H4 (cell line): ENCODE measurements around the gene PIGL. TPM values are rescaled to one million over a fixed set of nuclear protein-coding genes. Genes with fewer than 3 reads are reported as not detected.
"Not testable (repeated sequence)": the region's sequence is repeated elsewhere in the genome, so short reads cannot be mapped to it uniquely, and the experiment has no call there.

Source experiments
- DNase-seq: peaks from one replicate; pipeline ENCODE4 v3.0.0-alpha.2; 2015; ENCODE audit warnings: low spot score
- total RNA-seq: library from RNA; depleted of rRNA; stranded (reverse); fragments of >200 nt; shearing (Covaris generic); gene quantifications from 2 replicates; pipeline ENCODE4 v1.2.3, GENCODE V29; 2014

PIGL gene
- total RNA-seq, 1 experiment from 2014 or later, result 14.9 TPM

DNA sequence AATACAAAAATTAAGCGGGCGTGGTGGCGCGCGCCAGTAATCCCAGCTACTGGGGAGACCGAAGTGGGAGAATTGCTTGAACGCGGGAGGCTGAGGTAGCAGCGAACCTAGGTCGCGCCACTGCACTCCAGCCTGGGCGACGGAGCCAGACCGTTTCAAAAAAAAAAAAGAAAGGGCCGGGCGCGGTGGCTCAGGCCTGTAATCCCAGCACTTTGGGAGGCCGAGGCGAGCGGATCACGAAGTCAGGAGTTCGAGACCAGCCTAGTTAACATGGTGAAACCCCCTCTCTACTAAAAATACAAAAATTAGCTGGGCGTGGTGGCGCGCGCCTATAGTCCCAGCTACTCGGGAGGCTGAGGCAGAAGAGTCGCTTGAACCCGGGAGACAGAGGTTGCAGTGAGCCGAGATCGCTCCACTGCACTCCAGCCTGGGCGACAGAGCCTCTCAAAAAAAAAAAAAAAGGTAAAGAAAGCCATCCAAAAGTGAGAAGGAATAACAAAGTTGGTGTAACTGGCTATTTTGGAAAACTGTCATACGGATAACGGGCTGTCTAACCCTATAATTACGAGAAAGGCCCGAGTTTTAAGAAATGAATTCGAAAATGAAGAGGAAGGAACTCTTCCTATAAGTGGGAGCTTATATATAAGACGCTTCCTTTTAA, 539 bp upstream of the PIGL start:
- not testable (repeated sequence) for DNase-seq

DNA sequence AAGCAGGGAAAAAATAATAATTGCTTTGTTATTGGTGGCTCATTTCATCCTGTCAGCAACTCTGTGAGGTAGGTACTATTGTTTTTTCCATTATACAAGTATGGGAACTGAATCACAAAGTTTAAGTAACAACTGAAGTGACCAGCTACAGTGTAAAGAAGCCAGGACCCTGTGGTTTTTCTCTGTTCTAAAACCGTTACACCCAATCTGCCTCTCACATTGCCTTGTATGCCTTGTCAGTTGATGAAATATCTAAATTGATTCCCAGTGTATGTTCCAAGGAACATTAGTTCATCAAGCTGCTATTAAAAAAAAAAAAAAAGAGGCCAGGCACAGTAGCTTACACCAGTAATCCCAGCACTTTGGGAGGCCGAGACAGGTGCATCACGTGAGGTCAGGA, 5.4 kb downstream of the PIGL start:
- DNase-seq, result no peak

DNA sequence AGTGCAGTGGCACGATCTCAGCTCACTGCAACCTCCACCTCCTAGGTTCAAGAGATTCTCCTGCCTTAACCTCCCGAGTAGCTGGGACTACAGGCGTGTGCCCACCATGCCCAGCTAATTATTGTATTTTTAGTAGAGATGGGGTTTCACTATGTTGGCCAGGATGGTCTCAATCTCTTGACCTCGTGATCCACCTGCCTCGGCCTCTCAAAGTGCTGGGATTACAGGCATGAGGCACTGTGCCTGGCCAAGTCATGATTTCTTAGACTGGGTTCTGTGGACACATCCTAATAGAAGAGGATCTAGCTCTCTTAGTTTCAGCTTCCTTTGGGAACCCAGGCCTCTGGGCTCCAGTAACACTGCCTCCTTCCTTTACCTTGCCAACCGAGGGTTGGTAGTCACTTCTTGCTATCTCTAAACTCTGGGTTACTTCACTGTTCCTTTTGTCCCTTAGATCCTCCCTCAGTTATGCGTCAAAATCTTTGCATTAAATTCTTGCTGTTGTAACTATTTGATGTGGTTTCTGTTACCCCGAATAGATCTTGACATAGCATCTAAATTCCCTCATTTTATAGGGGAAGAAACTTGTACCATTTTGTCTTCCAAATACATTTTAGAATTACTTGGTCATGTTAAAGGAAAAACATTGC, 13.0 kb downstream of the PIGL start:
- DNase-seq, result not testable (repeated sequence)

DNA sequence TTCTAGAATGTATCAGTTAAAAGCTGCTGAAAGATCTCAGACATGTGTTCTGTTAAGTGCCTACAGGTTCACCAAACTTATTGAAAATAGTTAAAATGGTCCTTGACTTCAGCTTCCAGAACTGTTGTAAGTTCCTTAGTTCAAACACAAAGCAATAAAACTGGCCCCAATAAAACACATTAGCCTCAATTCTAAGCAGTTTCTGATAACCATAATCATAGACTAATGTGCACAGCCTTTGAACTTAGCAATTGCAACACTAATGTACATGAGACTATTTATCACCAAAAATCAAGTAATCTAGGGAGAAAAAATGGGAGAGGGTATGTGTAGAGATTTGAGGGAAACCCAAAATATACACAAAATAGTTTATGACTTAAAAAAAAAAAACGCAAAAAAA, 15.4 kb downstream of the PIGL start:
- DNase-seq, result no peak

DNA sequence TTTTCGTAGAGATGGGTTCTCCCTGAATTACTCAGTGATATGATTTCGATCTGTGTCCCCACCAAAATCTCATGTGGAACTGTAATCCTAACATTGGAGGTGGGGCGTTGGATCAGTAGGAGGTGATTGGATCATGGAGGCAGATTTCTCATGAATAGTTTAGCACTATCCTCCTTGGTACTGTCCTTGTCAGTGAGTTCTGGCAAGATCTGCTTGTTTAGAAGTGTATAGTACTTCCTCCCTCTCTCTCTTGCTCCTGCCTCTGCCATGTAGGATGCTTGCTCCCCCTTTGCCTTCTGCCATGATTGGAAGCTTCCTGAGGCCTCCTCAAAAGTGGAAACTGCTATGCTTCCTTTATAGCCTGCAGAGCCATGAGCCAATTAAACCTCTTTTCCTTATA, 22.9 kb downstream of the PIGL start:
- DNase-seq, result no peak

DNA sequence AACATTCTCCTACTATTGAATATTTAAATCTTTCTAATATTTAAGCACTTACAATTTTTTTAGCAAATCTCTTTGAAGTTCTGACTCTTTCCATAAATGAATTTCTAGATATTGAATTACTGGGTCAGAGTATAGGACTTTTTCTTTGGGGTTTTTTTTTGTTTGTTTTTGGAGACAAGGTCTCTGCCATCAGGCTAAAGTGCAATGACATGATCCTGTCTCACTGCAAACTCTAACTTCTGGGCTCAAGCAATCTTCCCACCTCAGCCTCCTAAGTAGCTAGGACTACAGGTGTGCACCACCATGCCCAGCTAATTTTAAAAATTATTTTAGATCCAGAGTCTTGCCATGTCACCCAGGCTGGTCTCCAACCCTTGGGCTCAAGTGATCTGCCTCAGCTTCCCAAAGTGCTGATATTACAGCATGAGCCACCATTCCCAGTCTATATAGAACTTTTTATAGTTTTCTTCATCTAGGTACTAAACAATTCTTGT, 24.9 kb downstream of the PIGL start:
- no peak for DNase-seq

DNA sequence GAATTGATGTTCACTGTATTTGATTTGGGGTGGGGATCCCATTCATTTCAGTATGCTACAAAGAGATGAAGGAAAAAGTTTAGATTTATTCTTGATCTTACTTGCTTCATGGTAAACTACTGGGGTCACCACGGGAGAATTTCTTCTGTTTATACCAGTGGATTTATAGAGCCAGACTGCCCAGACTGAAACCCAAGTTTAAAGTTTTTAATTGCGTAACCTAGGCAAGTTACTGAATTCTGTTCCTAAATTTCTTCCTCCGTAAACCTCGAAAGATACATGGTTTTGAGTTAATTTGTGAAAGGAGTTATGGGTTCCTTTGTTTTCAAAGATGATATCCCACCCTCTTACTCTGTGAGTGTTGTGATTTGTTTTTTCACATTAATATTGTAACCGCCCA, 26.4 kb downstream of the PIGL start:
- DNase-seq, result no peak

GRCh38 chr17:16243801-16244567, 27.0 kb downstream of the PIGL start:
- DNase-seq, result no peak

DNA sequence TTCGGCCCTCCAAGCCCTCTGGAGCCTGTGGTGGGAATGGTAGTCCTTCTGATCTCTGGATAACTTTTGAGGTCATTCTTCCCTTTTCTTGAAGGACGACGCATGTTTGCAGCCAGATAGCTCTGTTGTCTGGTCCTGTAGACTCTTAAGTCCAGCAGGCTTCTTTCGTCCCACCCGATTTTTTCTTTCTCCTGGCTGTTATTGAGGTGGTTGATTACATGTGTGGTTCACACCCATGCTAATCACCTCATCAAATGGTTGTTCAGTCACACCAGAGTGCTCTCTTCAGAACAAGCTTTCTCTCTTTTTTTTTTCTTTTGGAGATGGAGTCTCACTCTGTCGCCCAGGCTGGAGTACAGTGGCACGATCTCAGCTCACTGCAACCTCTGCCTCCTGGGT, 30.6 kb downstream of the PIGL start:
- no peak for DNase-seq

GRCh38 chr17:16250635-16251034, 33.6 kb downstream of the PIGL start:
- no peak for DNase-seq

DNA sequence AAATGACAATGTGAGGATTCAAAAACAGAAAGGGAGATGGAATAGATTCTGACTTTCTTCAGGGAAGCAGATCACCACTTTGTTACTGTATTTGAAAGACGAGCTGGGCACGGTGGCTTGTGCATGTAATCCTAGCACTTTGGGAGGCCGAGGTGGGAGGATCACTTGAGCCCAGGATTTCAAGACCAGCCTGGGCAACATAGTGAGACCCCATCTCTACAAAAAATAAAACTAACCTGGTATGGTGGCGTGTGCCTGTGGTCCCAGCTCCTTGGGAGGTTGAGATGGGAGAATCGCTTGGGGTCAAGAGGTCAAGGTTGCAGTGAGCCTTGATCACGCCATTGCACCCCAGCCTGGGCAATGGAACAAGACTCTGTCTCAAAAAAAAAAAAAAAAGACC, 34.0 kb downstream of the PIGL start:
- DNase-seq, result no peak

GRCh38 chr17:16251556-16251955, 34.5 kb downstream of the PIGL start:
- DNase-seq, result no peak

DNA sequence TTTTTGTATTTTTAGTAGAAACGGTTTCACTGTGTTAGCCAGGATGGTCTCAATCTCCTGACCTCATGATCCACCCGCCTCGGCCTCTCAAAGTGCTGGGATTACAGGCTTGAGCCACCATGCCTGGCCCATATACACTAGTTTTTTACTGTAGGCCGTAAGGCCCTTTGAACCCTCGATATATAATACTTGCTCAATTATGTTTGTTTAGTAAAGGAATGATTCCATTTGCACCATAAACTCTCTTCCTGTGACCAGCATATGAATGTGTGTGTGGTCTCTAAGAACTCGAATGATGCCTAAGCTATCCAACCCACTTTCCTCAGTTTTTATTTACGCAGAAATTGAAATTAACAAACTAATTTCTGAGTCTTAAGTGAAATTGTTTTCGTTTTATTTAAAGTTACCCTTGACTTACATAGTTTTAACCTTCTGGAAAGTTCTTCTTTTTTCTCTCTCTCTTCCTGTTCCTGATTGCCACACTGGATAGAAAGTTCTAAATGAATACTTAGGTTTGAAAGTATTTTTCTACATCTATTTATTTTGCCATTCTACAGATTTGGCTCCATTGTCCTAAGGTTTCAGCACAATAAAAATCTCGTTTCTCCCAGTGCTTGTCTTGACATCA, 37.9 kb downstream of the PIGL start:
- no peak for DNase-seq

DNA sequence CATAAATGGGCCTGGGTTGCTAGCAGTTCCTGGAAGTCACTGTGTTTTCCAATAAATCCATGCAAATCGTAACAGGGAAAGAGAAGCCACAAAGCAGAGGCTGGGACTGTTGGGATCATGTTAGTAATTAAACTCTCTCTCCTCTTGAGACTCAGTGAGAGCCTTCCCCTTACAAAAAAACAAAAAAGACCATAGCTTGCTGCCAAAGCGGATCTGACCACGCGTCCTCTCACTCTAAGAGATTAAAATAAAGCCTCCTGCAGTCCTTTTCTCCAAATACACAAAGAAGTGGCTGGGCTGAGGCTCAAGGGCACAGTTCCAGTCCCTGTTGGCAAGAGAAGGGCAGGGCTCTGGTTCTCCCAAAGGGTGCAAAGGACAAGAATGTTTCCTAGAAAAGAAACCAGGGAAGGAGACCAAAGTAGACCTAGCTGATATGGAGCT, 38.5 kb downstream of the PIGL start:
- no peak for DNase-seq

- no peak for DNase-seq
Measured at GRCh38 chr17:16258901-16259300, 41.9 kb downstream of the PIGL start.

GRCh38 chr17:16259926-16260325, 42.9 kb downstream of the PIGL start:
- no peak for DNase-seq

DNA sequence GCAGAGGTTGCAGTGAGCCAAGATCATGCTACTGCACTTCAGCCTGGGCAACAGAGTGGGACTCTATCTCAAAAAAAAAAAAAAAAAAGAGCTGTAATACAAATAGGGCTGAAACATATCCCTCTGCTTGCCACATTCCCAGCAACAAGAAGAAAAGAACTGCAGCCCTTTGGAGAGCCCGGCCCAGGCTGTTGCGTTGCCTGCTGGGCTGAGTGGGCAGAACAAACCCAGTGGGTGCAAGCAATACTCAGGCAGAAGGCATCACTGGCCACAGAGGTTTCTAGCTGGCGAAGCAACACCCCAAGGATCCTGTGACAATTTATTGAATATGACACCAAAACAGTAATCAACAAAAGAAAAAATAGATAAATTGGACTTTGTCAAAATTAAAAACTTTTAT, 44.0 kb downstream of the PIGL start:
- DNase-seq, result no peak

GRCh38 chr17:16262201-16262600, 45.2 kb downstream of the PIGL start:
- DNase-seq, result no peak

GRCh38 chr17:16267174-16267573, 50.2 kb downstream of the PIGL start:
- no peak for DNase-seq

DNA sequence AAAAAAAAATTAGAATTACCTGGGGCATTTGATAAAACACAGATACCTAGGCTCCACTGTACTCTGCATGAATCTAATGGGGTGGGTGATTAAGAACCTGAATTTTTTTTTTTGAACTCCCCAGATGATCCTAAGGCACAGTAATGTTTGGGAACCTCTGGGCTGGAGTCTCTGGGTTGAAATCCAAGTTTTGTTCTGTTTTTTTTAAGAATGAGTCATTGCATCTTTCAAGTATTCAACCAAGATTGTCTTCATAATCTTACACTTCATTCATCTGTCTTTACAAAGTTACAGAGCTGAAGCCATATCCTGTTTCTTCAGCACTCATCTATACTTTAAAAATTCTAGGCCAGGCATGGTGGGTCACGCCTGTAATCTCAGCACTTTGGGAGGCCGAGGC, 52.6 kb downstream of the PIGL start:
- DNase-seq, result no peak

GRCh38 chr17:16272111-16272840, 55.3 kb downstream of the PIGL start:
- DNase-seq, result no peak

DNA sequence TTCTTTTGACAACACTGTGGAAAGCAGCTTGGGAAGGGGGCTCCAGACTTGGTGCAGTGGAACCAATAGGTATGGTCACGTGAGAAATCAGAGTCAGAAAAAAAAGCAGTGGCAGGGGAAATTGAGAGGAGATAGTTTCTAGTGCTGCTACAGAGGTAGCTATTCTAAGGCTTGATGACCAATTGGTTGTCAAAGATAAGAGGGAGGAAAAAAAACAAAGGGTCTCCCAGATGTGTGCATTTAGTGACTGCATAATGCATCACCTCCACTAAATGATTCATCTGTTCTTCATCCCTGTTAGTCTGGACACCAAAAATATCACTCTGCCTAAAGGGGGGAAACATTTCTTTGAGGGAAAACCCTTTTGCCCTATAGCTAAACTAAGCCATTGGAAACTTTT, 56.5 kb downstream of the PIGL start:
- no peak for DNase-seq
